GM12878 (cell line): ENCODE results near the gene CORO2B. TPM values are rescaled to one million over a fixed set of nuclear protein-coding genes. Genes with fewer than 3 reads are reported as not detected.
A peak's percentile ranks its signal among the peaks of the same experiment; 100 is the strongest.

Experiments
- BHLHE40 ChIP-seq, 2 experiments: fragments of 450-650 bp in 1 of 2; IDR thresholded peaks; 2 replicates each; pipeline ENCODE4 v1.6.1; 2011 to 2017; ENCODE audit warnings: low read depth in 2 of 2, borderline replicate concordance in 1 of 2, improper control_type of control experiment in 1 of 2, low read length in 1 of 2, mild to moderate bottlenecking in 1 of 2
- CBX5 ChIP-seq: sonication (generic); IDR thresholded peaks from 2 replicates; pipeline ENCODE4 v1.6.1; 2016; ENCODE audit warnings: low read depth, moderate library complexity, mild to moderate bottlenecking, inconsistent platforms
- CREB1 ChIP-seq: IDR thresholded peaks from 2 replicates; pipeline ENCODE4 v1.6.1; 2012; ENCODE audit warnings: low read depth, mild to moderate bottlenecking, inconsistent platforms
- CTCF ChIP-seq, 3 experiments: IDR thresholded peaks in 2 of 3; conservative IDR thresholded peaks in 1 of 3; 2 replicates each; pipeline ENCODE4 v1.5.1; 2011; ENCODE audit warnings: low read depth in 3 of 3, low read length in 3 of 3, mild to moderate bottlenecking in 3 of 3, control low read depth in 2 of 3, moderate library complexity in 2 of 3, inconsistent platforms in 1 of 3, mixed read lengths in 1 of 3; ENCODE audit not compliant: control insufficient read depth in 2 of 3, insufficient read depth in 1 of 3; ENCODE audit errors: extremely low read depth in 1 of 3
- E2F4 ChIP-seq: IDR thresholded peaks from 2 replicates; pipeline ENCODE4 v1.6.1; 2012; ENCODE audit warnings: low read depth, low read length, improper control_type of control experiment
- ESRRA ChIP-seq: IDR thresholded peaks from 2 replicates; pipeline ENCODE4 v1.6.1; 2012; ENCODE audit warnings: mild to moderate bottlenecking, low read length, improper control_type of control experiment
- IRF4 ChIP-seq: IDR thresholded peaks from 2 replicates; pipeline ENCODE4 v1.6.1; 2011; ENCODE audit warnings: low read depth, low read length
- MAX ChIP-seq: IDR thresholded peaks from 2 replicates; pipeline ENCODE4 v1.6.1; 2012; ENCODE audit warnings: low read depth, low read length, improper control_type of control experiment
- NFXL1 ChIP-seq: fragments of 450-650 bp; IDR thresholded peaks from 2 replicates; pipeline ENCODE4 v1.6.1; 2017; ENCODE audit warnings: antibody characterized with exemption, mild to moderate bottlenecking, borderline replicate concordance
- SP1 ChIP-seq: IDR thresholded peaks from one replicate; pipeline ENCODE4 v1.6.1; 2011; ENCODE audit warnings: low read depth, low read length
- SPI1 ChIP-seq: IDR thresholded peaks from 2 replicates; pipeline ENCODE4 v1.6.1; 2011; ENCODE audit warnings: low read depth, mild to moderate bottlenecking, low read length, moderate library complexity, borderline replicate concordance; ENCODE audit not compliant: insufficient read depth
- TCF7 ChIP-seq: IDR thresholded peaks from 2 replicates; pipeline ENCODE4 v1.6.1; 2014; ENCODE audit warnings: antibody characterized with exemption, borderline replicate concordance
- ZNF622 ChIP-seq: fragments of 450-650 bp; IDR thresholded peaks from 2 replicates; pipeline ENCODE4 v1.6.1; 2017; ENCODE audit warnings: mild to moderate bottlenecking, inconsistent platforms
- ZZZ3 ChIP-seq: IDR thresholded peaks from 2 replicates; pipeline ENCODE4 v1.6.1; 2011; ENCODE audit warnings: low read depth; ENCODE audit not compliant: control insufficient read depth, insufficient read length
- polyA plus RNA-seq, 11 experiments: library from polyadenylated mRNA; depleted of rRNA in 4 of 11; unstranded in 6 of 11; stranded (reverse) in 5 of 11; fragments of >200 nt; fragmentation: Nextera tagmentation in 4 of 11; fragmentation: Illumina TruSeq in 1 of 11; extraction: Ambion mirVana in 4 of 11; extraction: Trizol in 1 of 11; gene quantifications; 1 replicate in 1 of 11; 2 replicates in 10 of 11; pipeline versions ENCODE4 v1.2.1 to v1.2.3, GENCODE V29; 2011 to 2016; ENCODE audit warnings: inconsistent platforms in 2 of 11, missing spikeins in 2 of 11, low read depth in 1 of 11
- total RNA-seq, 4 experiments: library from RNA; depleted of rRNA in 3 of 4; stranded (reverse); fragments of >200 nt in 3 of 4; fragmentation: Illumina TruSeq in 1 of 4; extraction: Trizol in 1 of 4; gene quantifications; 2 replicates each; pipeline versions ENCODE4 v1.2.1 to v1.2.3, GENCODE V29; 2013 to 2021

Gene CORO2B
- total and polyA plus RNA-seq, 10 of the 15 experiments (the other 5 are each of a cell fraction or from before 2014, with no cell fraction given) = 0.05 to 0.73 (median 0.13) TPM; not detected in 4

GRCh38 chr15:68674975-68675374 lies 96.2 kb downstream of the CORO2B start (continued):
- TF ChIP-seq IRF4 = no peak
- TF ChIP-seq CREB1 = no peak
- no peak for TF ChIP-seq MAX
- TF ChIP-seq CTCF (IDR thresholded peaks at IDR 0.05 in 2 of 3, conservative IDR thresholded peaks at IDR 0.05 in 1 of 3; ENCODE audit: control insufficient read depth in 2 of 3, extremely low read depth in 1 of 3, insufficient read depth in 1 of 3, low read depth in 3 of 3, low read length in 3 of 3) = no peak
- no peak for TF ChIP-seq NFXL1
- no peak for TF ChIP-seq E2F4
- no peak for TF ChIP-seq BHLHE40 (IDR thresholded peaks at IDR 0.05; ENCODE audit: borderline replicate concordance in 1 of 2, low read depth in 2 of 2, low read length in 1 of 2)
- no peak for TF ChIP-seq ZZZ3
- peak; percentile 61 for TF ChIP-seq SPI1
- TF ChIP-seq CBX5 = no peak
- TF ChIP-seq TCF7 = no peak
- no peak for TF ChIP-seq ESRRA
- no peak for TF ChIP-seq SP1
- no peak for TF ChIP-seq ZNF622
